HCT116 (cell line): ENCODE measurements around the gene LRRN2.

ENCODE experiments used
- CEBPB ChIP-seq: IDR thresholded peaks from 2 replicates; pipeline ENCODE4 v1.6.1; 2012; ENCODE audit warnings: low read depth
- CTCF ChIP-seq, 3 experiments: fragments of 200-600 bp in 1 of 3; sonication (generic) in 1 of 3; IDR thresholded peaks in 2 of 3; conservative IDR thresholded peaks in 1 of 3; 2 replicates each; pipeline ENCODE4 v1.5.1; 2012 to 2017; ENCODE audit warnings: low read depth in 2 of 3, low read length in 2 of 3, antibody characterized with exemption in 1 of 3, borderline replicate concordance in 1 of 3, control low read depth in 1 of 3, mild to moderate bottlenecking in 1 of 3, mixed read lengths in 1 of 3, mixed run types in 1 of 3, moderate library complexity in 1 of 3; ENCODE audit not compliant: insufficient read depth in 1 of 3
- EZH2 ChIP-seq: fragments of 200-600 bp; sonication (generic); IDR thresholded peaks from 2 replicates; pipeline ENCODE4 v1.6.1; 2017; ENCODE audit warnings: antibody characterized with exemption, mixed run types
- EZH2phosphoT487 ChIP-seq: fragments of 200-600 bp; IDR thresholded peaks from 2 replicates; pipeline ENCODE4 v1.6.1; 2018; ENCODE audit warnings: antibody characterized with exemption, borderline replicate concordance
- FOSL1 ChIP-seq: IDR thresholded peaks from 2 replicates; pipeline ENCODE4 v1.6.1; 2012; ENCODE audit warnings: low read depth
- JUND ChIP-seq: IDR thresholded peaks from 2 replicates; pipeline ENCODE4 v1.6.1; 2012
- POLR2A ChIP-seq: IDR thresholded peaks from 2 replicates; pipeline ENCODE4 v1.7.0; 2011; ENCODE audit warnings: borderline replicate concordance; ENCODE audit not compliant: insufficient read depth, insufficient read length; ENCODE audit errors: extremely low read depth
- POLR2AphosphoS5 ChIP-seq: IDR thresholded peaks from 2 replicates; pipeline ENCODE4 v1.6.1; 2011; ENCODE audit warnings: mild to moderate bottlenecking, low read depth, low read length, moderate library complexity
- RAD21 ChIP-seq: IDR thresholded peaks from 2 replicates; pipeline ENCODE4 v1.6.1; 2012; ENCODE audit warnings: low read depth, mild to moderate bottlenecking
- REST ChIP-seq: IDR thresholded peaks from 2 replicates; pipeline ENCODE4 v1.6.1; 2012; ENCODE audit warnings: low read depth
- TCF7L2 ChIP-seq: IDR thresholded peaks from 2 replicates; pipeline ENCODE4 v1.7.0; 2011; ENCODE audit warnings: borderline replicate concordance, inconsistent platforms; ENCODE audit not compliant: insufficient read depth, insufficient read length; ENCODE audit errors: extremely low read depth
- YY1 ChIP-seq: IDR thresholded peaks from 2 replicates; pipeline ENCODE4 v1.6.1; 2011; ENCODE audit warnings: low read length, low read depth, moderate library complexity, mild to moderate bottlenecking; ENCODE audit not compliant: insufficient replicate concordance; ENCODE audit errors: extremely low read depth
- TF ChIP-seq, protein P1 (sequence below): IDR thresholded peaks from 2 replicates; pipeline ENCODE4 v1.6.1; 2011; ENCODE audit warnings: mild to moderate bottlenecking, low read length, moderate library complexity; ENCODE audit not compliant: insufficient replicate concordance; ENCODE audit errors: extremely low read depth

- TF ChIP-seq POLR2A (no peak), CTCF (IDR thresholded peaks at IDR 0.05 in 2 of 3, conservative IDR thresholded peaks at IDR 0.05 in 1 of 3; ENCODE audit: borderline replicate concordance in 1 of 3, insufficient read depth in 1 of 3, low read depth in 2 of 3, low read length in 2 of 3) (no peak), CEBPB (no peak), RAD21 (no peak), FOSL1 (no peak), YY1 (no peak), REST (no peak), EZH2 (no peak), TCF7L2 (no peak), POLR2AphosphoS5 (no peak), JUND (no peak), EZH2phosphoT487 (no peak)
- TF ChIP-seq, protein P1, sequence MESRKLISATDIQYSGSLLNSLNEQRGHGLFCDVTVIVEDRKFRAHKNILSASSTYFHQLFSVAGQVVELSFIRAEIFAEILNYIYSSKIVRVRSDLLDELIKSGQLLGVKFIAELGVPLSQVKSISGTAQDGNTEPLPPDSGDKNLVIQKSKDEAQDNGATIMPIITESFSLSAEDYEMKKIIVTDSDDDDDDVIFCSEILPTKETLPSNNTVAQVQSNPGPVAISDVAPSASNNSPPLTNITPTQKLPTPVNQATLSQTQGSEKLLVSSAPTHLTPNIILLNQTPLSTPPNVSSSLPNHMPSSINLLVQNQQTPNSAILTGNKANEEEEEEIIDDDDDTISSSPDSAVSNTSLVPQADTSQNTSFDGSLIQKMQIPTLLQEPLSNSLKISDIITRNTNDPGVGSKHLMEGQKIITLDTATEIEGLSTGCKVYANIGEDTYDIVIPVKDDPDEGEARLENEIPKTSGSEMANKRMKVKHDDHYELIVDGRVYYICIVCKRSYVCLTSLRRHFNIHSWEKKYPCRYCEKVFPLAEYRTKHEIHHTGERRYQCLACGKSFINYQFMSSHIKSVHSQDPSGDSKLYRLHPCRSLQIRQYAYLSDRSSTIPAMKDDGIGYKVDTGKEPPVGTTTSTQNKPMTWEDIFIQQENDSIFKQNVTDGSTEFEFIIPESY: no peak
Observed at GRCh38 chr1:204684206-204684570, 1.4 kb downstream of the LRRN2 start.
